Measurements from ENCODE around the gene SLC2A4.
A peak's percentile ranks its signal among the peaks of the same experiment; 100 is the strongest.

DNA sequence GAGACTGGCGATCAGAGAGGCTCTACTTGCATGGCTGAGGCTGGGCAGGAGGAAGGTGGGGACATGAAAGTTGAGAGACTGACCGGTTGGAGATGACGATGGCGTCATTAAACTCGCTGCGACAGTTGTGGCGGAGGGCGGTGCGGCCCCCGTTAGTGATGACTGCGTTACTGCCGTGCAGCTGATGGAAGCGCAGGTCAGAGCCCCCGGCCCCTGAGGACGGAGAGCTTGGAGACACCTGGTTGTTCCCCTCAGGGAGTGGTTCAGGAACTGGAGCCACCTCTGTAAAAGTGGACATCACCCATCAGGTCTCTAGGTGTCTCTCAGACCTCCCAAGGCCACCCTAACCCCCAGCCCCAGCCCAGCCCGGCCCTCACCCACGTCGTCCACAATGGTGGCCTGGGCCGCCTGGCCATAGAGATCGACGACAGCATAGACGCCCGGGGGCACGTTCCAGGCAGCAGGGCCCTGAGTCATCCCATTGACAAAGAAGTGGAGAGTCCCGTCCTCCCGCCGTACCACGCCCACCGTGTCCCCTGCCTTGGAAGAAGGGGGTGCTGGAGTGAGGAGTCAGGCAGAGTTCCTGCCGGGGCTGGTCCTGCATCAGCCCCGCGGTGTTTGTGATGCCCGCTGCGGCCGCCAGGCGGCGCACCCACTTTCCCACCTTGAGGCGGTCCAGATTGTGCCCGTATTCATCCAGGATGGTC lies 42.4 kb downstream of the SLC2A4 start:
- TF ChIP-seq CTCF (IDR thresholded peaks at IDR 0.05) = peak; percentile 72 to 89 (median 77)
- TF ChIP-seq POLR2A (IDR thresholded peaks at IDR 0.05; ENCODE audit: low read depth) = no peak
- no peak for TF ChIP-seq EP300 (IDR thresholded peaks at IDR 0.05)

Data from esophagus muscularis mucosa (tissue), 4 donors.